Neural cell (in vitro differentiated cells): ENCODE results near the gene LZTS2. TPM values are rescaled to one million over a fixed set of nuclear protein-coding genes. Genes with fewer than 3 reads are reported as not detected.

Source experiments
- H2AFZ ChIP-seq: fragments of 200-600, 300-800 bp; sonication (generic), shearing (Covaris generic); 2 replicates; pipeline ENCODE4 v1.6.0; 2014; ENCODE audit warnings: low read depth, mild to moderate bottlenecking, antibody characterized with exemption, low read length, moderate library complexity
- H3F3A ChIP-seq: fragments of 200-600 bp; shearing (Covaris generic); 2 replicates; pipeline ENCODE4 v1.6.1; 2016; ENCODE audit warnings: mild to moderate bottlenecking, moderate library complexity, mixed read lengths, antibody characterized with exemption, low read length; ENCODE audit not compliant: insufficient read depth, poor library complexity, severe bottlenecking
- H3K27ac ChIP-seq: fragments of 200-600, 300-800 bp; sonication (generic), shearing (Covaris generic); 2 replicates; pipeline ENCODE4 v1.5.1; 2014; ENCODE audit warnings: mild to moderate bottlenecking, low read length, moderate library complexity
- H3K27me3 ChIP-seq: fragments of 300-800, 200-600 bp; sonication (generic), shearing (Covaris generic); 2 replicates; pipeline ENCODE4 v1.6.0; 2014; ENCODE audit warnings: mild to moderate bottlenecking, low read depth, low read length, moderate library complexity; ENCODE audit not compliant: insufficient read depth
- H3K36me3 ChIP-seq: fragments of 300-800, 200-600 bp; sonication (generic), shearing (Covaris generic); 2 replicates; pipeline ENCODE4 v1.5.1; 2014; ENCODE audit warnings: mild to moderate bottlenecking, antibody characterized with exemption, low read length, moderate library complexity; ENCODE audit not compliant: insufficient read depth
- H3K4me2 ChIP-seq: fragments of 300-800, 200-600 bp; sonication (generic), shearing (Covaris generic); 2 replicates; pipeline ENCODE4 v1.6.0; 2014; ENCODE audit warnings: mild to moderate bottlenecking, low read length
- H3K4me3 ChIP-seq: fragments of 300-800, 200-600 bp; sonication (generic), shearing (Covaris generic); 2 replicates; pipeline ENCODE4 v1.5.1; 2014; ENCODE audit warnings: mild to moderate bottlenecking, low read length, moderate library complexity
- H3K79me2 ChIP-seq: fragments of 200-600 bp; shearing (Covaris generic); replicated peaks from 2 replicates; pipeline ENCODE4 v1.6.0; 2014; ENCODE audit warnings: mild to moderate bottlenecking, low read length, moderate library complexity; ENCODE audit not compliant: insufficient read depth
- H3K9ac ChIP-seq: fragments of 300-800, 200-600 bp; sonication (generic), shearing (Covaris generic); 2 replicates; pipeline ENCODE4 v1.6.1; 2016; ENCODE audit warnings: mild to moderate bottlenecking, low read length, mixed read lengths
- H3K9me2 ChIP-seq: fragments of 200-600 bp; shearing (Covaris generic); 2 replicates; pipeline ENCODE4 v1.6.1; 2016; ENCODE audit warnings: mild to moderate bottlenecking, low read length, mixed read lengths; ENCODE audit not compliant: insufficient read depth
- H3K9me3 ChIP-seq: fragments of 200-600, 300-800 bp; sonication (generic), shearing (Covaris generic); 2 replicates; pipeline ENCODE4 v1.6.1; 2016; ENCODE audit warnings: mild to moderate bottlenecking, mixed run types, low read length, moderate library complexity, mixed read lengths
- H4K20me1 ChIP-seq: fragments of 200-600 bp; shearing (Covaris generic); 2 replicates; pipeline ENCODE4 v1.6.1; 2016; ENCODE audit warnings: mild to moderate bottlenecking, mixed run types; ENCODE audit not compliant: insufficient read depth
- EP300 ChIP-seq: fragments of 450-650 bp; conservative IDR thresholded peaks from 2 replicates; pipeline ENCODE4 v1.6.1; 2014; ENCODE audit warnings: antibody characterized with exemption, mild to moderate bottlenecking, moderate library complexity; ENCODE audit not compliant: poor library complexity, severe bottlenecking
- EZH2 ChIP-seq: fragments of 200-600, 300-800 bp; shearing (Covaris generic), sonication (generic); IDR thresholded peaks from 2 replicates; pipeline ENCODE4 v1.6.1; 2014; ENCODE audit warnings: antibody characterized with exemption, low read length, borderline replicate concordance, mild to moderate bottlenecking; ENCODE audit not compliant: insufficient read depth, poor library complexity, severe bottlenecking
- MXI1 ChIP-seq: fragments of 450-650 bp; conservative IDR thresholded peaks from 2 replicates; pipeline ENCODE4 v1.6.1; 2014; ENCODE audit warnings: antibody characterized with exemption, mild to moderate bottlenecking; ENCODE audit not compliant: poor library complexity, severe bottlenecking
- POLR2AphosphoS5 ChIP-seq: IDR thresholded peaks from 2 replicates; pipeline ENCODE4 v1.6.1; 2012
- RAD21 ChIP-seq: fragments of 450-650 bp; conservative IDR thresholded peaks from 2 replicates; pipeline ENCODE4 v1.6.1; 2014; ENCODE audit warnings: antibody characterized with exemption, mild to moderate bottlenecking, moderate library complexity
- SMC3 ChIP-seq: fragments of 450-650 bp; conservative IDR thresholded peaks from 2 replicates; pipeline ENCODE4 v1.6.1; 2014; ENCODE audit warnings: antibody characterized with exemption, mild to moderate bottlenecking, moderate library complexity; ENCODE audit not compliant: poor library complexity
- TAF1 ChIP-seq: IDR thresholded peaks from 2 replicates; pipeline ENCODE4 v1.6.1; 2012; ENCODE audit warnings: low read depth
- polyA plus RNA-seq: library from polyadenylated mRNA; depleted of rRNA; stranded (reverse); fragments of >200 nt; gene quantifications from 2 replicates; pipeline ENCODE4 v1.2.3, GENCODE V29; 2014
- TF ChIP-seq, protein P1 (sequence below): IDR thresholded peaks from 2 replicates; pipeline ENCODE4 v1.6.1; 2012; ENCODE audit warnings: borderline replicate concordance
- TF ChIP-seq, protein P2 (sequence below): fragments of 450-650 bp; IDR thresholded peaks from 2 replicates; pipeline ENCODE4 v1.5.1; 2014; ENCODE audit warnings: antibody characterized with exemption, mild to moderate bottlenecking, moderate library complexity; ENCODE audit not compliant: poor library complexity, severe bottlenecking

LZTS2 gene
- polyA plus RNA-seq, 1 donor from 2014 or later: 40.1 TPM

DNA sequence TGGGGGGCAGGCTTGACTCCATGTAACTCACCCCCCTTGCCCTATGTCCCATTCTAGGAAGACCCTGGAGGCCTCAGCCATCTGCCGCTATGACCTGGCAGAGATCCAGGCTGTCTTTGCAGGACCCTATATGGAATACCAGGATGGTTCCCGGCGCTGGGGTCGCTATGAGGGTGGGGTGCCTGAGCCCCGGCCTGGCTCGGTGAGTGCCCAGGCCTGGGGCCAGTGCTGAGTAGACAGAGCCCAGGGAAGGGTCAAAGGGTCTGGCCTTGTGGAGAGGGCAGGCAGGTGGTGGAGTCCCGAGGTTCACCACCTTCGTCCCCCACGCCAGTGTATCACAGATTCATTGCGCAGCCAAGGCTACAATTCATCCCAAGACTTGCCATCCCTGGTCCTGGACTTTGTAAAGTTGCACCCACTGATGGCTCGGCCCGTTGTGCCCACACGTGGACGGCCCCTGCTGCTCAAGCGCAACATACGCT is 19.8 kb upstream of the LZTS2 start:
- no peak for TF ChIP-seq EZH2
- no peak overlapping the region for H3K4me3 ChIP-seq
- no peaks in the 10 kb centered on the region for H3F3A ChIP-seq
- H4K20me1 ChIP-seq: no peaks in the 10 kb centered on the region
- H3K9me2 ChIP-seq: no peaks in the 10 kb centered on the region
- no peaks in the 10 kb centered on the region for H3K36me3 ChIP-seq
- no peak overlapping the region for H2AFZ ChIP-seq
- no peak overlapping the region for H3K27ac ChIP-seq
- no peaks in the 10 kb centered on the region for H3K27me3 ChIP-seq
- no peaks in the 10 kb centered on the region for H3K9me3 ChIP-seq
- no peak overlapping the region for H3K9ac ChIP-seq
- H3K79me2 ChIP-seq: no peaks in the 10 kb centered on the region
- no peak overlapping the region for H3K4me2 ChIP-seq

DNA sequence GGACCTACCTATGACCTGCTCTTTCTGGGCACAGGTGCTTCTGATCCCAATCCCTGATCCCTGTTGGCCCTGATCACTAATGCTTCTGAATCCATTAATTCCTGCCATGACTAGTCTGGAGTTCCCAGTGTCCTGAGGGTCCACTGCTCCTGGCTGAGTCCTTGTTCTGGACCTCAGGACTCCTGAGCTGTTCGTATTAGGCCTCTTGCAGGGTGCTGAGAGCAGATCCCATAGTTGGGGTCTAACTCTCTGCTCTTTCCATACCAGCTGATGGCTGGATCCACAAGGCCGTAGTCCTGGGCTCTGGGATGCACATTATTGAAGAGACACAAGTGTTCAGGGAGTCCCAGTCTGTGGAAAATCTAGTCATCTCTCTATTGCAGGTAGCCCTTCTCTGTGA is 19.3 kb upstream of the LZTS2 start:
- Histone ChIP-seq H3K36me3 (no peaks in the 10 kb centered on the region), H3K27ac (no peak overlapping the region), H3K79me2 (no peaks in the 10 kb centered on the region), H3K9me2 (no peaks in the 10 kb centered on the region), H3F3A (no peaks in the 10 kb centered on the region), H3K4me2 (no peak overlapping the region), H3K27me3 (no peaks in the 10 kb centered on the region), H3K9me3 (no peaks in the 10 kb centered on the region), H4K20me1 (no peaks in the 10 kb centered on the region), H3K4me3 (no peak overlapping the region), H2AFZ (no peak overlapping the region), H3K9ac (no peak overlapping the region)
- TF ChIP-seq, protein P1, sequence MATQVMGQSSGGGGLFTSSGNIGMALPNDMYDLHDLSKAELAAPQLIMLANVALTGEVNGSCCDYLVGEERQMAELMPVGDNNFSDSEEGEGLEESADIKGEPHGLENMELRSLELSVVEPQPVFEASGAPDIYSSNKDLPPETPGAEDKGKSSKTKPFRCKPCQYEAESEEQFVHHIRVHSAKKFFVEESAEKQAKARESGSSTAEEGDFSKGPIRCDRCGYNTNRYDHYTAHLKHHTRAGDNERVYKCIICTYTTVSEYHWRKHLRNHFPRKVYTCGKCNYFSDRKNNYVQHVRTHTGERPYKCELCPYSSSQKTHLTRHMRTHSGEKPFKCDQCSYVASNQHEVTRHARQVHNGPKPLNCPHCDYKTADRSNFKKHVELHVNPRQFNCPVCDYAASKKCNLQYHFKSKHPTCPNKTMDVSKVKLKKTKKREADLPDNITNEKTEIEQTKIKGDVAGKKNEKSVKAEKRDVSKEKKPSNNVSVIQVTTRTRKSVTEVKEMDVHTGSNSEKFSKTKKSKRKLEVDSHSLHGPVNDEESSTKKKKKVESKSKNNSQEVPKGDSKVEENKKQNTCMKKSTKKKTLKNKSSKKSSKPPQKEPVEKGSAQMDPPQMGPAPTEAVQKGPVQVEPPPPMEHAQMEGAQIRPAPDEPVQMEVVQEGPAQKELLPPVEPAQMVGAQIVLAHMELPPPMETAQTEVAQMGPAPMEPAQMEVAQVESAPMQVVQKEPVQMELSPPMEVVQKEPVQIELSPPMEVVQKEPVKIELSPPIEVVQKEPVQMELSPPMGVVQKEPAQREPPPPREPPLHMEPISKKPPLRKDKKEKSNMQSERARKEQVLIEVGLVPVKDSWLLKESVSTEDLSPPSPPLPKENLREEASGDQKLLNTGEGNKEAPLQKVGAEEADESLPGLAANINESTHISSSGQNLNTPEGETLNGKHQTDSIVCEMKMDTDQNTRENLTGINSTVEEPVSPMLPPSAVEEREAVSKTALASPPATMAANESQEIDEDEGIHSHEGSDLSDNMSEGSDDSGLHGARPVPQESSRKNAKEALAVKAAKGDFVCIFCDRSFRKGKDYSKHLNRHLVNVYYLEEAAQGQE: no peak
- TF ChIP-seq RAD21: no peak
- TF ChIP-seq SMC3: no peak
- TF ChIP-seq, protein P2, sequence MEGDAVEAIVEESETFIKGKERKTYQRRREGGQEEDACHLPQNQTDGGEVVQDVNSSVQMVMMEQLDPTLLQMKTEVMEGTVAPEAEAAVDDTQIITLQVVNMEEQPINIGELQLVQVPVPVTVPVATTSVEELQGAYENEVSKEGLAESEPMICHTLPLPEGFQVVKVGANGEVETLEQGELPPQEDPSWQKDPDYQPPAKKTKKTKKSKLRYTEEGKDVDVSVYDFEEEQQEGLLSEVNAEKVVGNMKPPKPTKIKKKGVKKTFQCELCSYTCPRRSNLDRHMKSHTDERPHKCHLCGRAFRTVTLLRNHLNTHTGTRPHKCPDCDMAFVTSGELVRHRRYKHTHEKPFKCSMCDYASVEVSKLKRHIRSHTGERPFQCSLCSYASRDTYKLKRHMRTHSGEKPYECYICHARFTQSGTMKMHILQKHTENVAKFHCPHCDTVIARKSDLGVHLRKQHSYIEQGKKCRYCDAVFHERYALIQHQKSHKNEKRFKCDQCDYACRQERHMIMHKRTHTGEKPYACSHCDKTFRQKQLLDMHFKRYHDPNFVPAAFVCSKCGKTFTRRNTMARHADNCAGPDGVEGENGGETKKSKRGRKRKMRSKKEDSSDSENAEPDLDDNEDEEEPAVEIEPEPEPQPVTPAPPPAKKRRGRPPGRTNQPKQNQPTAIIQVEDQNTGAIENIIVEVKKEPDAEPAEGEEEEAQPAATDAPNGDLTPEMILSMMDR: no peak
- TF ChIP-seq EP300: no peak

DNA sequence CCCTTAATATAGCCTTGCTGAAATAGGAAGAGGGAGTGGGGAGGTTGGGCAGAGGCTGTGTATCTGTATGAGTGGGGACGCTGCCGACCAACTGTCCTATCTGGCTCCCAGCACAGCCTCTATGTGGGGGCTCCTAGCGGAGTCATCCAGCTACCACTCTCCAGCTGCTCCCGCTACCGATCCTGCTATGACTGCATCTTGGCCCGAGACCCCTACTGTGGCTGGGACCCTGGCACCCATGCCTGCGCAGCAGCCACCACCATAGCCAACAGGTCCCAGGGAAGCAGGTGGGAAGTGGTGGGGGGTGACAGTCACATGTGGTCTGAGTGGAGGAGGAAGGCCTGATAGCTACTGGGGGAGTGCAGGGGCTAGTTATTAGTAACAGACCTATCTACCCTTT is 18.9 kb upstream of the LZTS2 start:
- Histone ChIP-seq H3K27me3 (no peaks in the 10 kb centered on the region), H3F3A (no peaks in the 10 kb centered on the region), H3K79me2 (peaks cover under 1% of the 10 kb centered on the region), H3K27ac (no peak overlapping the region), H4K20me1 (no peaks in the 10 kb centered on the region), H3K36me3 (no peaks in the 10 kb centered on the region), H2AFZ (no peak overlapping the region), H3K4me3 (no peak overlapping the region), H3K4me2 (no peak overlapping the region), H3K9me2 (no peaks in the 10 kb centered on the region), H3K9ac (no peak overlapping the region), H3K9me3 (no peaks in the 10 kb centered on the region)
- TF ChIP-seq, protein P2: no peak
- no peak for TF ChIP-seq RAD21
- TF ChIP-seq TAF1: no peak
- no peak for TF ChIP-seq EP300
- no peak for TF ChIP-seq MXI1
- TF ChIP-seq POLR2AphosphoS5: no peak
- TF ChIP-seq EZH2: no peak
- TF ChIP-seq SMC3: no peak
- TF ChIP-seq, protein P1: no peak
